ENCODE measurements around the gene STAG1.
"Not testable (repeated sequence)": the region's sequence is repeated elsewhere in the genome, so short reads cannot be mapped to it uniquely, and the experiment has no call there.

STAG1 gene

DNA sequence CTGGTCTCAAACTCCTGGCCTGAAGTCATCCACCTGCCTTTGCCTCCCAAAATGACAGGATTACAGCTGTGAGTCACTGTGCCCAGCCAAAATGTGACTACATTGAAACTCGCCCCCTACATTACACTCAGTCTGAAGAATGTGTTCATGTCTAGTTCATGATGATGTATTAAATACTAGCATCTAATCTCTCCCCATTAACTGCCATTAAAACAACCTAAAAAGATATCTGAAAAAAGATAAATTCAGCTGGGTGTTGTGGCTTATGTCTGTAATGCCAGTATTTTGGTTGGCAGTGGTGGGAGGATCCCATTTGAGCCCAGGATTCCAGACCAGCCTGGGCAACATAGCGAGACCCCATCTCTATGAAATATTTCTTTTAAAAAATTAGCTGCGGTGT is 342.6 kb downstream of the STAG1 start:
- ATAC-seq (no peak), DNase-seq (no peak)
- Mint-ChIP-seq H3K27ac (no peak overlapping the region), H3K4me3 (no peak overlapping the region), H3K9me3 (no peaks in the 10 kb centered on the region), H3K36me3 (ENCODE audit: low read depth) (peaks cover 17% of the 10 kb centered on the region), H3K4me1 (no peaks in the 10 kb centered on the region), H3K27me3 (no peaks in the 10 kb centered on the region)

- no peaks in the 10 kb centered on the region for H3K4me1 Mint-ChIP-seq
- ATAC-seq (no peak), DNase-seq (no peak)
- no peaks in the 10 kb centered on the region for H3K27me3 Mint-ChIP-seq
- no peaks in the 10 kb centered on the region for H3K9me3 Mint-ChIP-seq
- no peak overlapping the region for H3K4me3 Mint-ChIP-seq
- H3K36me3 Mint-ChIP-seq (ENCODE audit: low read depth): peaks cover 7% of the 10 kb centered on the region
- no peak overlapping the region for H3K27ac Mint-ChIP-seq
Observed at GRCh38 chr3:136404056-136404455, 348.1 kb downstream of the STAG1 start.

GRCh38 chr3:136396916-136397315 is 355.3 kb downstream of the STAG1 start:
- Mint-ChIP-seq H3K9me3 (no peaks in the 10 kb centered on the region), H3K27ac (no peak overlapping the region), H3K4me1 (no peaks in the 10 kb centered on the region), H3K4me3 (no peak overlapping the region), H3K36me3 (ENCODE audit: low read depth) (peaks cover 9% of the 10 kb centered on the region), H3K27me3 (no peaks in the 10 kb centered on the region)
- ATAC-seq: no peak
- no peak for DNase-seq

DNA sequence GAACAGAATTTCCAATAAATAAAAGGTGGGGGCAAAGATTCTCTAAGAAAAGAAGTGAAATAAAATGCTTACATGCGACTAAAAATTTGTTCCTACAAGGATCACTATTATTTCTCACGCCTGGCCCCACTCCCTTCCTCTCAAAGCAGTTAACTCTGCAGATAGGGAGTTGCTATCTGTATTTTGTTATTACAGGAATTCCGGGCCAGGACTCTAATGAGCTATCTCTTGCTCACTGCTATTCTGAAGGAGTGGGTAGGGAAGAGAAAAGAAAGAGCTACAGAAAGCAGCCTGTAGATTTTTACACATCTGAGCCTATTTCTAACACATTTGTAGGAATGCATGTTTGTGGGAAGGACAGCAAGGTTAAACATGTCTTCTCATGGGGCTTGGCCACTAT is 361.6 kb downstream of the STAG1 start:
- no peak for ATAC-seq

DNA sequence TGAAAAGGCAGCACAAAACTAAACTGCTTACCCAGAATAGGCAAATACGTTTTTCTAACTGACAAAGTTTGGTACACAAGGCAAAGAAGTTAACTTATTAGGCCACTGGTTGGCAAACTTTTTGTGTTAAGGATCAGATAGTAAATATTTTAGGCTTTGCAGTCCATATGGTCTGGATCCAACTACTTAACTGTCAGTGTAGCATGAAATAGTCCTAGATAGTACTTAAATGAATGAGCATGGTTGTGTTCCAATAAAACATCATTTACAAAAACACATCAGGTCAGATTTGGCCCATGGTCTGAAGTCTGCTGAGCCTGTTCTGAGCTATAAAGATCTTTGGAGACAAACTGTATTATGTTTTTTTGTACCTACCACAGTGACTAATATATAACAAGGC is 365.1 kb downstream of the STAG1 start:
- ATAC-seq (no peak), DNase-seq (no peak)
- no peak overlapping the region for H3K4me3 Mint-ChIP-seq
- no peaks in the 10 kb centered on the region for H3K9me3 Mint-ChIP-seq
- peaks cover 3% of the 10 kb centered on the region for H3K4me1 Mint-ChIP-seq
- no peaks in the 10 kb centered on the region for H3K27me3 Mint-ChIP-seq
- no peak overlapping the region for H3K27ac Mint-ChIP-seq
- H3K36me3 Mint-ChIP-seq (ENCODE audit: low read depth): peaks cover 4% of the 10 kb centered on the region

More for the DNA sequence above, 361.6 kb downstream of the STAG1 start:
- DNase-seq: no peak
- Mint-ChIP-seq H3K4me3 (no peak overlapping the region), H3K4me1 (peaks cover 1% of the 10 kb centered on the region), H3K36me3 (ENCODE audit: low read depth) (peaks cover 4% of the 10 kb centered on the region), H3K9me3 (no peaks in the 10 kb centered on the region), H3K27ac (no peak overlapping the region), H3K27me3 (no peaks in the 10 kb centered on the region)

DNA sequence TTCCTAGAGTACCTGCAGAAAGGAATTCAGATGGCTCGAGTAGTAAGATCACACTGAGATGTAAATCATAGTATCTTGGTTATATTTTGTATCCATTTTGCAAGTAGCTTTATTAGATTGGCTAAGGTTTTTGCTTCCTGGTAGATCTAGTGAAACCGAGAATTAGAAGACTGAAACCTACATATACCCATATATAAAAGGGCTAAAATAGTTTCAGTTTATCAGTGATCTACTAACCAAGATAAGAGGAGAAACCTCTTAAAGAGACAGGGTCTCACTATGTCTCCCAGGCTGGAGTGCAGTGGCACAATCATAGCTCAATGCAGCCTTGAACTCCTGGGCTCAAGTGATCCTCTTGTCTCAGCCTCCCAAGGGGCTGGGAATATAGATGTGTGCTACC is 366.7 kb downstream of the STAG1 start:
- Mint-ChIP-seq H3K36me3 (ENCODE audit: low read depth) (peaks cover 4% of the 10 kb centered on the region), H3K27me3 (no peaks in the 10 kb centered on the region)

DNA sequence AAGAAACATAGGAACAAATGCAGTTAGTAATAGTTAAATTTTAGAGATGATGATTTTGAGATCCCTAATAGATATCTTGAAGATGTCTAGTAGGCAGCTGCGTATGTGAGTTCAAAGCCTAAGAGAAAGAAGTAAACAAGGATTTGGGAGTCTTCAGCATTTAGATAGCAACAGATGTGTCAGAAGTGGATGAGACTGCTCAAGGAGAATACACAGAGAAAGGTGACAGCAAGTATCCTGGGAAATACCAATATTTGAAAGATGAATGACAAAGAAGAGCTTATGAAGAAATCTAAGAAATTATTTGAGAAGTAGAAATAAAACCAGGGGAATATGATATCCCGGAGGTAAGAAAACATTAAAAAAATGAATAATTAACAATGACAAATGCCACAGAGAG is 371.1 kb downstream of the STAG1 start:
- DNase-seq: no peak
- ATAC-seq: no peak
- peaks cover 3% of the 10 kb centered on the region for H3K4me1 Mint-ChIP-seq
- H3K36me3 Mint-ChIP-seq (ENCODE audit: low read depth): peaks cover 11% of the 10 kb centered on the region
- no peaks in the 10 kb centered on the region for H3K9me3 Mint-ChIP-seq
- no peak overlapping the region for H3K27ac Mint-ChIP-seq
- no peak overlapping the region for H3K4me3 Mint-ChIP-seq
- no peaks in the 10 kb centered on the region for H3K27me3 Mint-ChIP-seq

More for the DNA sequence above, 366.7 kb downstream of the STAG1 start:
- Mint-ChIP-seq H3K27ac (no peak overlapping the region), H3K4me3 (no peak overlapping the region), H3K4me1 (peaks cover 3% of the 10 kb centered on the region), H3K9me3 (no peaks in the 10 kb centered on the region)
- DNase-seq: no peak
- no peak for ATAC-seq

DNA sequence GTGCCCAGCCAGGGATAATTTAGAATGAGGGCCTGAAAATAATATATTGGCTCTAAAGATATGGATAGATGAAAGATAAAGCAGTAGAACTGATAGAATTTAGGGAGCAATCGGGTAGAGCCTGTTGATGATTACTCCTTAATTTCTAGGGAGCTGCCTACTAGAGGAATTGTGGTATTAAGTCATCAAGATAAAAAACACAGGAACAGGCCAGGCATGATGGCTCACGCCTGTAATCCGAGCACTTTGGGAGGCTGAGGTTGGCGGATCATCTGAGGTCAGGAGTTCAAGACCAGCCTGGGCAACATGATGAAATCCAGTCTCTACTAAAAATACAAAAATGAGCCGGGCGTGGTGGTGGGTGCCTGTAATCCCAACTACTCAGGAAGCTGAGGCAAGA is 371.6 kb downstream of the STAG1 start:
- Mint-ChIP-seq H3K27me3 (no peaks in the 10 kb centered on the region), H3K27ac (no peak overlapping the region), H3K4me1 (peaks cover 1% of the 10 kb centered on the region), H3K9me3 (no peaks in the 10 kb centered on the region), H3K36me3 (ENCODE audit: low read depth) (peaks cover 12% of the 10 kb centered on the region), H3K4me3 (no peak overlapping the region)
- no peak for ATAC-seq
- DNase-seq: no peak

GRCh38 chr3:136378011-136378410 is 374.2 kb downstream of the STAG1 start:
- ATAC-seq: no peak
- Mint-ChIP-seq H3K4me1 (no peaks in the 10 kb centered on the region), H3K27me3 (no peaks in the 10 kb centered on the region), H3K9me3 (peaks cover 4% of the 10 kb centered on the region), H3K27ac (no peak overlapping the region), H3K4me3 (no peak overlapping the region), H3K36me3 (ENCODE audit: low read depth) (peaks cover 25% of the 10 kb centered on the region)
- DNase-seq: no peak

DNA sequence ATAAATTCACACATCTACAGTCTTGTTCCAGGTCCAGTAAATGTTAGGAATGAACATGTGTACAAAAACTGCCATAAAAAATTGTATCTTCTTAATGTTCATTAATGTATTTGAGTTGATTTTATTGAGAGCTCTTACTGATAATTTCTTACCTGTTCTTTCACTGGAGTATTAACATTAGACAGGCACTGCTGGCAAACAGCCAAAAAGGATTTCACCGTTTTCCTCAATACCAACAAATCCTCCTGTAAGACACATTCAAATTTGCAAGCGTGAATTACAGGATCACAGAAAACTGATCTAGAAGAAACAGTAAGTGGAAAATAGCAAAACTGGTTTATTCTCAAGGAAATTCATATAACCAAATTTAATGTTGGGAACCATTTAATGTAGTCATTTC is 374.7 kb downstream of the STAG1 start:
- ATAC-seq (no peak), DNase-seq (no peak)
- peaks cover 4% of the 10 kb centered on the region for H3K9me3 Mint-ChIP-seq
- no peaks in the 10 kb centered on the region for H3K27me3 Mint-ChIP-seq
- peaks cover 28% of the 10 kb centered on the region for H3K36me3 Mint-ChIP-seq (ENCODE audit: low read depth)
- H3K27ac Mint-ChIP-seq: no peak overlapping the region
- no peaks in the 10 kb centered on the region for H3K4me1 Mint-ChIP-seq
- no peak overlapping the region for H3K4me3 Mint-ChIP-seq

GRCh38 chr3:136375800-136376199 is 376.4 kb downstream of the STAG1 start:
- H3K36me3 Mint-ChIP-seq (ENCODE audit: low read depth): peaks cover 29% of the 10 kb centered on the region
- ATAC-seq, DNase-seq, H3K27ac Mint-ChIP-seq, H3K4me1 Mint-ChIP-seq, H3K4me3 Mint-ChIP-seq, H3K9me3 Mint-ChIP-seq, H3K27me3 Mint-ChIP-seq: not testable (repeated sequence)

DNA sequence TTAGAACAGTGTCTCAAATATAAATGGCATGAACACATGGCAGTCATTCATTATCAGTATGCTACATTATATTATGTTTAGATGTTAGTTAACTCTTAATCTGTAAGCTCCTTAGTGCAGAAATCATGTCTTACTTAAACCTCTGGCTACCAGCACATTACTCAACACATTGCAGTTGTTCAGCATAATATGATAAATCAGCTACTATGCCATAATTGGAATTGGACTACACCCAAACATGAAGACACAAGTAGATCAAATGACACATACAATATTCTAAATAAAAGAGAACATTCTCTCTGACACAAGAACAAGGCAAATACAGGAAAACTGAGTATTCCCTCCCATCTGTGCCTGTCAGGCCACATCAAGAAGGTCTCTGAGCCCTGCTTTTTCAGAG is 385.9 kb downstream of the STAG1 start:
- DNase-seq (no peak), ATAC-seq (no peak)
- no peaks in the 10 kb centered on the region for H3K4me1 Mint-ChIP-seq
- H3K36me3 Mint-ChIP-seq (ENCODE audit: low read depth): peaks cover 15% of the 10 kb centered on the region
- no peak overlapping the region for H3K4me3 Mint-ChIP-seq
- H3K27me3 Mint-ChIP-seq: no peaks in the 10 kb centered on the region
- no peaks in the 10 kb centered on the region for H3K9me3 Mint-ChIP-seq
- H3K27ac Mint-ChIP-seq: no peak overlapping the region

DNA sequence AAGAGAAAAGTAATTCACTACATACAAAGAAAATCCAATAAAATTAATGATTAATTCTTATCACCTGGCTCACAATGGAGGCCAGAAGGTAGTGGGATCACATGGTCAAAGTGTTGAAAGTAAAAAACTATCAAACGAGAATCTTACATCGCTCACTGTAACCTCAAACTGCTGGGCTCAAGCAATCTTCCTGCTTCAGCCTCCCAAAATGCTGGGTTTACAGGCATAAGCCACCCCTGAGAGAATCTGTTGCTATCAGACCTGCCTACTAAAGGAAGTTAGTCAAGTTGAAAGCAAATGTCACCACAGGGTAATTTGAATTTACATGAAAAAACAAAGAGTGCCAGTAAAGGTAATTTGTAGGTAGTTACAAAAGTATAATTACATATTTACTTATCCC is 398.7 kb downstream of the STAG1 start:
- no peak overlapping the region for H3K4me3 Mint-ChIP-seq
- H3K36me3 Mint-ChIP-seq (ENCODE audit: low read depth): peaks cover 17% of the 10 kb centered on the region
- ATAC-seq (no peak), DNase-seq (no peak)
- peaks cover 5% of the 10 kb centered on the region for H3K4me1 Mint-ChIP-seq
- H3K9me3 Mint-ChIP-seq: no peaks in the 10 kb centered on the region
- H3K27ac Mint-ChIP-seq: peak overlapping the region; percentile 4
- no peaks in the 10 kb centered on the region for H3K27me3 Mint-ChIP-seq

- H3K4me3 Mint-ChIP-seq: no peak overlapping the region
- ATAC-seq (no peak), DNase-seq (no peak)
- H3K36me3 Mint-ChIP-seq (ENCODE audit: low read depth): peaks cover 16% of the 10 kb centered on the region
- H3K4me1 Mint-ChIP-seq: peaks cover 5% of the 10 kb centered on the region
- H3K27me3 Mint-ChIP-seq: no peaks in the 10 kb centered on the region
- H3K9me3 Mint-ChIP-seq: no peaks in the 10 kb centered on the region
- H3K27ac Mint-ChIP-seq: no peak overlapping the region
Observed at GRCh38 chr3:136351905-136352304, 400.3 kb downstream of the STAG1 start.

DNA sequence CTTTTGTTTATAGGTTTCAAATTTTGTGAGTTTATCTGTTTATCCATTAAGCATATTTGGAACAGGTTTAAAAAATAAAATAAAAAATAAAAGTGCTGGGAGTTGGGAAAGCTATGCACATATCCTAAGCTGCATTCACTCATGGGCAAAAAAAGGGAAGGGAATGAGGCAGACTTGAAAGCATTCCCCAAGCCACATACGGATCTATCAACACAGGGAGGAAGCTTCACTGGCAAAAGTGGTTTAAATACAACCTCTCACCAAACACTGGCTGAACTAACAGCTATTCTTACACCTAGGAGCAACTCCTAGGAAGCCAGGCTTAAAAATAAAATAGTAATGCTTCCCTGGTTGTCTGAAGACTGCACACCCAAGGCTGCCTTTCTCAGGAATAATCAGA is 400.8 kb downstream of the STAG1 start:
- Mint-ChIP-seq H3K4me1 (peaks cover 5% of the 10 kb centered on the region), H3K27me3 (no peaks in the 10 kb centered on the region), H3K9me3 (no peaks in the 10 kb centered on the region), H3K4me3 (no peak overlapping the region), H3K27ac (no peak overlapping the region), H3K36me3 (ENCODE audit: low read depth) (peaks cover 16% of the 10 kb centered on the region)
- ATAC-seq (no peak), DNase-seq (no peak)

DNA sequence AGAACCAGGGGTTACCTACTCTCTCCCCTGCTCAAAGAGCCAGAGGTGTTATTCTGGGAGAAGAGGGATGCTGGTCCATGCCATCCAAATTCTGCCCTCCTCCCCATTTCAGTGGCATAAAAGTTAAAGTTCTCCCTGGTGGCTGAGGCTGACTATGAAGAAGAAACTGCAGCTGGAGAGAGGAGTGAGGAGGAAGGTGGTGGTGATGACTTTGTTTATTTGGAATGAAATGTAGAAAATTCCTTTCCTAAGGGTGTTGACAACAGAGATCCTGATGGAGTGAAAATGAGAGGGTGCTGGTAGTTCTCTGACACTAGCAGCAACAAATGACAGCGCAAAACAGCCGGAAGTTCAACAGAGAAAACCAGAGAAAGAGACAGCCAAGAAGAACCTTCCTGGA is 401.6 kb downstream of the STAG1 start:
- Mint-ChIP-seq H3K4me1 (peaks cover 5% of the 10 kb centered on the region), H3K4me3 (no peak overlapping the region), H3K36me3 (ENCODE audit: low read depth) (peaks cover 13% of the 10 kb centered on the region), H3K27ac (no peak overlapping the region), H3K9me3 (no peaks in the 10 kb centered on the region), H3K27me3 (no peaks in the 10 kb centered on the region)
- DNase-seq (no peak), ATAC-seq (no peak)

Data from activated naive CD8-positive, alpha-beta T cell treated with anti-CD3 and anti-CD28 coated beads, Interleukin-2, amount 50 U/mL, for 24 hours (primary cell).